Mesenchymal stem cell (in vitro differentiated cells and primary cell): Measurements from ENCODE around the gene TBC1D22A.

Experiments
- DNase-seq: peaks from one replicate; pipeline ENCODE4 v3.0.0-alpha.2; 2013
- H2AFZ ChIP-seq: one replicate; pipeline ENCODE4 v1.6.1; 2013; ENCODE audit warnings: low read depth, mild to moderate bottlenecking, control low read depth, inconsistent platforms, low read length, moderate library complexity
- H2AK5ac ChIP-seq: 2 replicates; pipeline ENCODE4 v1.6.1; 2013; ENCODE audit warnings: low read length, moderate library complexity, mild to moderate bottlenecking, inconsistent platforms; ENCODE audit not compliant: severe bottlenecking
- H2BK120ac ChIP-seq: one replicate; pipeline ENCODE4 v1.6.1; 2013; ENCODE audit warnings: low read depth, mild to moderate bottlenecking, inconsistent platforms, low read length, moderate library complexity
- H2BK12ac ChIP-seq, 2 experiments: one replicate each; pipeline ENCODE4 v1.6.1; 2013; ENCODE audit warnings: inconsistent platforms in 2 of 2, low read length in 2 of 2, mild to moderate bottlenecking in 2 of 2, moderate library complexity in 2 of 2, control low read depth in 1 of 2
- H2BK15ac ChIP-seq: one replicate; pipeline ENCODE4 v1.6.1; 2013; ENCODE audit warnings: mild to moderate bottlenecking, low read depth, inconsistent platforms; ENCODE audit not compliant: poor library complexity, severe bottlenecking
- H2BK5ac ChIP-seq: 2 replicates; pipeline ENCODE4 v1.6.1; 2013; ENCODE audit warnings: low read depth, mild to moderate bottlenecking, low read length, control low read depth, inconsistent platforms; ENCODE audit not compliant: poor library complexity, severe bottlenecking
- H3K14ac ChIP-seq, 2 experiments: one replicate each; pipeline ENCODE4 v1.6.1; 2013; ENCODE audit warnings: inconsistent platforms in 2 of 2, low read length in 2 of 2, control low read depth in 1 of 2, mild to moderate bottlenecking in 1 of 2, moderate library complexity in 1 of 2
- H3K18ac ChIP-seq, 2 experiments: one replicate each; pipeline ENCODE4 v1.6.1; 2013; ENCODE audit warnings: inconsistent platforms in 2 of 2, low read length in 2 of 2, control low read depth in 1 of 2, low read depth in 1 of 2, mild to moderate bottlenecking in 1 of 2
- H3K23ac ChIP-seq, 2 experiments: one replicate each; pipeline ENCODE4 v1.6.1; 2013; ENCODE audit warnings: inconsistent platforms in 2 of 2, low read length in 2 of 2, mild to moderate bottlenecking in 2 of 2, moderate library complexity in 2 of 2, control low read depth in 1 of 2
- H3K27ac ChIP-seq: 2 replicates; pipeline ENCODE4 v1.5.1; 2013; ENCODE audit warnings: mild to moderate bottlenecking, moderate library complexity, low read length, control low read depth, inconsistent platforms; ENCODE audit not compliant: poor library complexity, severe bottlenecking
- H3K27me3 ChIP-seq, 2 experiments: 2 replicates each; pipeline versions ENCODE4 v1.6.1 to v1.7.0; 2013; ENCODE audit warnings: low read length in 2 of 2, mild to moderate bottlenecking in 2 of 2, moderate library complexity in 2 of 2, control low read depth in 1 of 2, inconsistent platforms in 1 of 2; ENCODE audit not compliant: control insufficient read depth in 1 of 2, insufficient read depth in 1 of 2
- H3K36me3 ChIP-seq, 2 experiments: 2 replicates each; pipeline versions ENCODE4 v1.6.1 to v1.7.0; 2013; ENCODE audit warnings: low read length in 2 of 2, control low read depth in 1 of 2, inconsistent platforms in 1 of 2, low read depth in 1 of 2, mild to moderate bottlenecking in 1 of 2; ENCODE audit not compliant: insufficient read depth in 2 of 2, control insufficient read depth in 1 of 2
- H3K4ac ChIP-seq, 2 experiments: one replicate each; pipeline ENCODE4 v1.6.1; 2013; ENCODE audit warnings: inconsistent platforms in 2 of 2, low read length in 2 of 2, mild to moderate bottlenecking in 2 of 2, moderate library complexity in 2 of 2, control low read depth in 1 of 2, low read depth in 1 of 2
- H3K4me1 ChIP-seq: 2 replicates; pipeline ENCODE4 v1.6.1; 2013; ENCODE audit warnings: low read depth, low read length, control low read depth; ENCODE audit not compliant: control insufficient read depth, insufficient read depth
- H3K4me2 ChIP-seq: 2 replicates; pipeline ENCODE4 v1.6.1; 2013; ENCODE audit warnings: low read length, mild to moderate bottlenecking, inconsistent platforms; ENCODE audit not compliant: poor library complexity, severe bottlenecking
- H3K4me3 ChIP-seq, 2 experiments: 2 replicates each; pipeline versions ENCODE4 v1.5.1 to v1.7.0; 2013; ENCODE audit warnings: low read length in 2 of 2, mild to moderate bottlenecking in 2 of 2, control low read depth in 1 of 2, low read depth in 1 of 2; ENCODE audit not compliant: insufficient read depth in 1 of 2
- H3K79me1 ChIP-seq: replicated peaks from 2 replicates; pipeline ENCODE4 v1.6.1; 2013; ENCODE audit warnings: mild to moderate bottlenecking, control low read depth, low read length, inconsistent platforms; ENCODE audit not compliant: poor library complexity, severe bottlenecking
- H3K9ac ChIP-seq: 2 replicates; pipeline ENCODE4 v1.7.0; 2013; ENCODE audit warnings: mild to moderate bottlenecking, low read length, moderate library complexity
- H3K9me3 ChIP-seq: 2 replicates; pipeline ENCODE4 v1.7.0; 2013; ENCODE audit warnings: mild to moderate bottlenecking, low read length; ENCODE audit not compliant: control insufficient read depth
- H4K8ac ChIP-seq: one replicate; pipeline ENCODE4 v1.6.1; 2013; ENCODE audit warnings: inconsistent platforms, mild to moderate bottlenecking, low read length, moderate library complexity
- H4K91ac ChIP-seq: one replicate; pipeline ENCODE4 v1.6.1; 2013; ENCODE audit warnings: mild to moderate bottlenecking, low read length, inconsistent platforms
- WGBS: methylation state at CpG from one replicate; pipeline ENCODE4 v1.1.7; 2013; ENCODE audit warnings: mixed read lengths; 5-methylcytosine and 5-hydroxymethylcytosine counted together

The TBC1D22A gene

DNA sequence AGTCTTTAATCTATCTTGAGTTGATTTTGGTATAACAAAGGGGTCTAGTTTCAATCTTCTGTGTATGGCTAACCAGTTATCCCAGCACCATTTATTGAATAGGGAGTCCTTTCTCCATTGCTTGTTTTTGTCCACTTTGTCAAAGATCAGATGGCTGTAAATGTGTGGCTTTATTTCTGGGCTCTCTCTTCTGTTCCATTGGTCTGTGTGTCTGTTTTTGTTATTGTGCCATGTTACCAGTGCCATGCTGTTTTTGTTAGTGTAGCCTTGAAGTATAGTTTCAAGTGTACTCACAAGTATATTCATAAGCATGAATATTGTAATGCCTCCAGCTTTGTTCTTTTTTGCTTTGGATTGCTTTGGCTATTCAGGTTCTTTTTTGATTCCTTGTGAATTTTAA lies 159.6 kb downstream of the TBC1D22A start:
- Histone ChIP-seq H3K4me1 (peaks cover 2% of the 10 kb centered on the region), H3K18ac (no peak overlapping the region), H2AK5ac (no peak overlapping the region), H3K4me3 (no peak overlapping the region), H4K91ac (no peak overlapping the region), H3K27ac (no peak overlapping the region), H3K9me3 (peaks cover 11% of the 10 kb centered on the region), H2AFZ (no peak overlapping the region), H2BK15ac (no peak overlapping the region), H2BK5ac (no peak overlapping the region), H3K23ac (no peak overlapping the region), H3K4me2 (no peak overlapping the region), H2BK12ac (no peak overlapping the region), H3K9ac (no peak overlapping the region), H4K8ac (no peak overlapping the region), H3K14ac (no peak overlapping the region), H2BK120ac (no peak overlapping the region), H3K36me3 (peaks cover 22 to 40% of the 10 kb centered on the region in 2 experiments), H3K27me3 (no peaks in the 10 kb centered on the region), H3K79me1 (peaks cover 16% of the 10 kb centered on the region), H3K4ac (no peak overlapping the region)
- no peak for DNase-seq

DNA sequence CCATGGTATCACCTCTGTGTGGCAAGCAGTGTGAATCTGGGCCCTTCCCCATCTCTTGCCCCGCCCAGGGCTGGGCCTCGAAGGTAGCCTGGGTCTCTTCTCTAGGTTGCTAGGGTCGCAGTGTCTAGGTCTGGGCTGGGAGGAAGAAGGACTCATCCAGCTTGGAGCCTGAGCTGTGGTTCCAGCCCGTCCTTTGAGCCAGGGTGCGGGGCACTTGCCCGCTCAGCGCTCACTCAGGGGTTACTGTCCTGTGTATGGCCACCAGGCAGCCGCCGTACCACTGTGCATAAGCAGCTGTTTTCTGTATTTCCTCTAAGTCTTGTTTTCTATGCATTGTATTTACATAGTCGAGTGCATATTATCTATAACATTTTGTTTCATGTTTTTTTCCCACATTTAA lies 160.9 kb downstream of the TBC1D22A start:
- peaks cover 11% of the 10 kb centered on the region for H3K9me3 ChIP-seq
- no peak overlapping the region for H2BK12ac ChIP-seq
- H3K36me3 ChIP-seq = peaks cover 8 to 34% of the 10 kb centered on the region in 2 experiments
- peaks cover 2% of the 10 kb centered on the region for H3K4me1 ChIP-seq
- no peak overlapping the region for H3K14ac ChIP-seq
- H3K9ac ChIP-seq = no peak overlapping the region
- H3K4ac ChIP-seq = no peak overlapping the region
- H2AK5ac ChIP-seq = no peak overlapping the region
- H3K79me1 ChIP-seq = peaks cover 8% of the 10 kb centered on the region
- no peak overlapping the region for H2AFZ ChIP-seq
- H3K18ac ChIP-seq = no peak overlapping the region
- H3K4me2 ChIP-seq = no peak overlapping the region
- H2BK15ac ChIP-seq = no peak overlapping the region
- H4K91ac ChIP-seq = no peak overlapping the region
- no peak for DNase-seq
- no peak overlapping the region for H2BK5ac ChIP-seq
- no peak overlapping the region for H3K4me3 ChIP-seq
- no peak overlapping the region for H3K23ac ChIP-seq
- WGBS = 96% methylated on average over 7 of the region's 10 CpGs
- H3K27ac ChIP-seq = no peak overlapping the region
- H4K8ac ChIP-seq = no peak overlapping the region
- no peaks in the 10 kb centered on the region for H3K27me3 ChIP-seq
- no peak overlapping the region for H2BK120ac ChIP-seq

DNA sequence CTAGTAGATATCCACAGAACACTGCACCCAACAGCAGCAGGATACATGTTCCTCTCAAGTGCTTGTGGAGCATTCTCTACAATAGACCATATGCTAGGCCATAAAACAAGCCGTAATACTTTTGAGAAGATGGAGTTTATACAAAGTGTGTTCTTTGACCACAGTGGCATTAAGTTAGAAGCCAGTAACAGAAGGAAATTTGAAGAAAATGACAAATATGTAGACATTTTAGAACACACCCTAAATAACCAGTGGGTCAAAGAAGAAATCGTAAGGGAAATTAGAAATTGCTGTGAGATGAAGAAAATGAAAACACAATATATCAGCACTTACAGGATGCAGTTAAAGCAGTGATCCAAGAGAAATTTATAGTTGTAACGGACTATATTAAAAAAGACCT lies 163.4 kb downstream of the TBC1D22A start:
- Histone ChIP-seq H3K18ac (no peak overlapping the region), H2BK5ac (no peak overlapping the region), H2BK120ac (no peak overlapping the region), H3K9ac (no peak overlapping the region), H3K27ac (no peak overlapping the region), H3K36me3 (peaks cover 3 to 21% of the 10 kb centered on the region in 2 experiments), H3K27me3 (no peaks in the 10 kb centered on the region), H2BK12ac (no peak overlapping the region), H4K8ac (no peak overlapping the region), H2BK15ac (no peak overlapping the region), H2AFZ (no peak overlapping the region), H3K4me3 (no peak overlapping the region), H3K79me1 (peaks cover 6% of the 10 kb centered on the region), H3K4ac (no peak overlapping the region), H3K14ac (no peak overlapping the region), H3K9me3 (peaks cover 11% of the 10 kb centered on the region), H3K4me1 (peaks cover 8% of the 10 kb centered on the region), H3K4me2 (no peak overlapping the region), H3K23ac (no peak overlapping the region), H2AK5ac (no peak overlapping the region), H4K91ac (no peak overlapping the region)
- DNase-seq = no peak
- WGBS = no CpG with 5 or more reads among the region's 3 CpGs

DNA sequence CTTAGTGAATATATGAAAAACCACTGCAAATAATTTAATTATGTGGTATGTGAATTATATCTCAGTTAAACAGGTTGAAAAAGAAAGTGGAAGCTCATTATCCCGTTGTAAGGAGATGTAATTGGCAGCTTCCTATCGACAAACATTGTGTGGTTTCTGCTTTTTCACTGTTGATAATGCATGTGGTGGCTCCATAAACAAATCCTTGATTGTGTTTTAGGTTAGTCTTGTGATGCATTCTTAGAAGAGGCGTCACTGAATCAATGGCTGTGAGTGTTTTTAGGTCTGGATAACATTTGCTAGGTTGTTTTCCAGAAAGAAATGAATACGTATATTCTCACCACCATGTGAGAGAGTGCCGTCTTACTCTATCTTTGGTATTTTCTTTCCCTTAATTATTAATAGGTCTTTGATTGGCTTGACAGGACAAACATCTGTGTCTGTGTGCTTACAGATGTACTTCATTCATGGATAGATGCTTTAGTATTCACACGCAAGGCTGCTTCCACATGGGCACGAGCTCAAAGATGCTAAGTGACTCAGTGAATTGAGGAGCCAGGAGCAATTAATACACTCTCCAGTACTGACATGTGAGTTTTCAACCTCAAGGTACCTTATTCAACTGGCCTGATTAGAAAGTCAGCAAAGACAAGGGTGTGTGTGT lies 166.7 kb downstream of the TBC1D22A start:
- Histone ChIP-seq H3K4me1 (peaks cover 22% of the 10 kb centered on the region), H2BK12ac (no peak overlapping the region), H2AFZ (no peak overlapping the region), H3K27ac (peak overlapping the region; percentile 73), H3K14ac (no peak overlapping the region), H2AK5ac (no peak overlapping the region), H2BK120ac (no peak overlapping the region), H3K79me1 (peaks cover 11% of the 10 kb centered on the region), H3K4ac (no peak overlapping the region), H3K18ac (peak overlapping the region in 1 of 2 experiments; percentile 6), H3K9me3 (no peaks in the 10 kb centered on the region), H3K36me3 (peaks cover 0 to 22% of the 10 kb centered on the region in 2 experiments), H4K91ac (no peak overlapping the region), H2BK5ac (no peak overlapping the region), H3K9ac (no peak overlapping the region), H3K23ac (no peak overlapping the region), H3K4me3 (no peak overlapping the region), H3K27me3 (no peaks in the 10 kb centered on the region), H2BK15ac (no peak overlapping the region), H4K8ac (no peak overlapping the region), H3K4me2 (no peak overlapping the region)
- WGBS = 81% methylated on average over 6 of the region's 7 CpGs
- DNase-seq = peak; percentile 65
